ENCODE results near the gene RXRA. TPM values are rescaled to one million over a fixed set of nuclear protein-coding genes. Genes with fewer than 3 reads are reported as not detected.

Gene RXRA
- total RNA-seq, 1 experiment from 2014 or later, result 29.9 TPM

DNA sequence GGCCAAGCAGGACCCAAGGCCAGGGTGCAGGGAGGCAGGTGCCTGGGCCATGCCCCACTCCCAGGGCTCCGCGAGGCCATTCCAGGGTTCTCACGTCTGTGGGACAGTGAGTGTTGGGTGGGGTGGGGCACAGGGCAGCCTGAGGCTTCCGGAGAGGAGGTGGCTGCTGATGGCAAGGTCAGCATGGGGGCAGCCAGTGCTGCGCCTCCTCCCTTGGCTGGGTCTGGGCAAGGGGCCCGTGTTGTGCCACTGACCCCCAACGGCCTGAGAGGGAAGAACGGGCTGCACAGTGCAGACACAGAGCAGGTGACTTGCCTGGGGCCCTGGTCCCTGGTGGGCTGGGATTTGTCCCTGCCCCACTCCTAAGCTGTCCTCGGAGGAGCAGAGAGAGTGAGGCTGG lies 82.1 kb downstream of the RXRA start:
- WGBS (ENCODE audit: extremely low coverage, insufficient read length, low lambda C conversion rate), result no CpG with 5 or more reads among the region's 9 CpGs

More for the DNA sequence above, 82.1 kb downstream of the RXRA start:
- Histone ChIP-seq H2BK120ac (ENCODE audit: low read depth, low read length, poor library complexity, severe bottlenecking) (no peak overlapping the region), H3K27me3 (ENCODE audit: insufficient read depth, low read length) (no peaks in the 10 kb centered on the region), H2BK20ac (ENCODE audit: low read depth, low read length, poor library complexity, severe bottlenecking) (no peak overlapping the region), H3K79me2 (ENCODE audit: insufficient read depth, low read length) (no peaks in the 10 kb centered on the region), H3K56ac (ENCODE audit: insufficient read length, low read depth, low read length) (no peak overlapping the region), H2AK5ac (ENCODE audit: insufficient read length, low read length) (no peak overlapping the region), H3K4me1 (ENCODE audit: insufficient read depth, low read length) (no peaks in the 10 kb centered on the region), H4K91ac (ENCODE audit: insufficient read length, low read depth, low read length) (peak overlapping the region; percentile 64), H3K27ac (ENCODE audit: insufficient read length, low read depth, low read length) (no peak overlapping the region), H3K4ac (ENCODE audit: low read depth, low read length) (no peak overlapping the region), H4K20me1 (ENCODE audit: control insufficient read depth, insufficient read depth, insufficient read length) (no peaks in the 10 kb centered on the region), H3K79me1 (ENCODE audit: insufficient read depth, low read depth, low read length, poor library complexity, severe bottlenecking) (no peaks in the 10 kb centered on the region), H2BK12ac (ENCODE audit: insufficient read length, low read depth, low read length) (no peak overlapping the region), H3K4me2 (ENCODE audit: insufficient read depth, insufficient read length, low read length) (no peak overlapping the region), H3K9ac (ENCODE audit: extremely low read depth, insufficient read length, low read length) (no peak overlapping the region), H3K23ac (ENCODE audit: insufficient read length, low read depth, low read length) (no peak overlapping the region), H3K9me3 (ENCODE audit: control insufficient read depth, low read depth, low read length) (no peaks in the 10 kb centered on the region), H2AFZ (ENCODE audit: low read length) (no peak overlapping the region), H3K14ac (ENCODE audit: insufficient read depth, low read length) (no peak overlapping the region; the same call in 1 of the 2 replicates), H2BK5ac (ENCODE audit: insufficient read length, low read length) (no peak overlapping the region), H3K23me2 (ENCODE audit: insufficient read length, low read depth, low read length, poor library complexity, severe bottlenecking) (no peaks in the 10 kb centered on the region), H4K5ac (ENCODE audit: insufficient read length, low read depth, low read length) (no peak overlapping the region), H4K8ac (replicated peaks; ENCODE audit: insufficient read length, low read depth, low read length) (no peak overlapping the region), H3K18ac (ENCODE audit: insufficient read length, low read depth, low read length) (no peak overlapping the region), H2BK15ac (ENCODE audit: low read depth, low read length) (no peak overlapping the region), H3T11ph (ENCODE audit: low read length) (no peak overlapping the region)
- peaks cover 5 to 30% of the 10 kb centered on the region in 2 experiments for H3K4me1 Mint-ChIP-seq
- H3K27ac Mint-ChIP-seq, result no peak overlapping the region
- no peak for DNase-seq
- no peaks in the 10 kb centered on the region for H3K27me3 Mint-ChIP-seq (ENCODE audit: low read depth)
- no peaks in the 10 kb centered on the region for H3K9me3 Mint-ChIP-seq
- no peak overlapping the region for H3K4me3 Mint-ChIP-seq
- TF ChIP-seq, protein P1, sequence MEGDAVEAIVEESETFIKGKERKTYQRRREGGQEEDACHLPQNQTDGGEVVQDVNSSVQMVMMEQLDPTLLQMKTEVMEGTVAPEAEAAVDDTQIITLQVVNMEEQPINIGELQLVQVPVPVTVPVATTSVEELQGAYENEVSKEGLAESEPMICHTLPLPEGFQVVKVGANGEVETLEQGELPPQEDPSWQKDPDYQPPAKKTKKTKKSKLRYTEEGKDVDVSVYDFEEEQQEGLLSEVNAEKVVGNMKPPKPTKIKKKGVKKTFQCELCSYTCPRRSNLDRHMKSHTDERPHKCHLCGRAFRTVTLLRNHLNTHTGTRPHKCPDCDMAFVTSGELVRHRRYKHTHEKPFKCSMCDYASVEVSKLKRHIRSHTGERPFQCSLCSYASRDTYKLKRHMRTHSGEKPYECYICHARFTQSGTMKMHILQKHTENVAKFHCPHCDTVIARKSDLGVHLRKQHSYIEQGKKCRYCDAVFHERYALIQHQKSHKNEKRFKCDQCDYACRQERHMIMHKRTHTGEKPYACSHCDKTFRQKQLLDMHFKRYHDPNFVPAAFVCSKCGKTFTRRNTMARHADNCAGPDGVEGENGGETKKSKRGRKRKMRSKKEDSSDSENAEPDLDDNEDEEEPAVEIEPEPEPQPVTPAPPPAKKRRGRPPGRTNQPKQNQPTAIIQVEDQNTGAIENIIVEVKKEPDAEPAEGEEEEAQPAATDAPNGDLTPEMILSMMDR (conservative IDR thresholded peaks at IDR 0.05), result no peak
- peaks cover 0 to 6% (median 0%) of the 10 kb centered on the region in 3 experiments; a peak in 3 of 7 replicates for H3K36me3 Mint-ChIP-seq (ENCODE audit: insufficient read depth in 1 of 3, low read depth in 3 of 3)
